AG10803 (cell line): ENCODE data around the gene TOE1.

Source experiments
- DNase-seq: peaks from one replicate; pipeline ENCODE4 v3.0.0; 2010; ENCODE audit warnings: low read depth
- H3K4me3 ChIP-seq: 2 replicates; pipeline ENCODE4 v1.5.1; 2011; ENCODE audit warnings: mild to moderate bottlenecking, low read length, control low read depth
- TF ChIP-seq, protein P1 (sequence below): conservative IDR thresholded peaks from 2 replicates; pipeline ENCODE4 v1.5.1; 2011; ENCODE audit warnings: mild to moderate bottlenecking, low read length, control low read depth, inconsistent platforms

TOE1 gene

GRCh38 chr1:45355683-45356082, 15.7 kb downstream of the TOE1 start:
- H3K4me3 ChIP-seq = no peak overlapping the region
- TF ChIP-seq, protein P1, sequence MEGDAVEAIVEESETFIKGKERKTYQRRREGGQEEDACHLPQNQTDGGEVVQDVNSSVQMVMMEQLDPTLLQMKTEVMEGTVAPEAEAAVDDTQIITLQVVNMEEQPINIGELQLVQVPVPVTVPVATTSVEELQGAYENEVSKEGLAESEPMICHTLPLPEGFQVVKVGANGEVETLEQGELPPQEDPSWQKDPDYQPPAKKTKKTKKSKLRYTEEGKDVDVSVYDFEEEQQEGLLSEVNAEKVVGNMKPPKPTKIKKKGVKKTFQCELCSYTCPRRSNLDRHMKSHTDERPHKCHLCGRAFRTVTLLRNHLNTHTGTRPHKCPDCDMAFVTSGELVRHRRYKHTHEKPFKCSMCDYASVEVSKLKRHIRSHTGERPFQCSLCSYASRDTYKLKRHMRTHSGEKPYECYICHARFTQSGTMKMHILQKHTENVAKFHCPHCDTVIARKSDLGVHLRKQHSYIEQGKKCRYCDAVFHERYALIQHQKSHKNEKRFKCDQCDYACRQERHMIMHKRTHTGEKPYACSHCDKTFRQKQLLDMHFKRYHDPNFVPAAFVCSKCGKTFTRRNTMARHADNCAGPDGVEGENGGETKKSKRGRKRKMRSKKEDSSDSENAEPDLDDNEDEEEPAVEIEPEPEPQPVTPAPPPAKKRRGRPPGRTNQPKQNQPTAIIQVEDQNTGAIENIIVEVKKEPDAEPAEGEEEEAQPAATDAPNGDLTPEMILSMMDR = no peak
- no peak for DNase-seq

- no peak overlapping the region for H3K4me3 ChIP-seq
- TF ChIP-seq, protein P1 = no peak
- no peak for DNase-seq
Measured at GRCh38 chr1:45356186-45356585, 16.2 kb downstream of the TOE1 start.

GRCh38 chr1:45359882-45360513, 20.0 kb downstream of the TOE1 start:
- H3K4me3 ChIP-seq = no peak overlapping the region
- TF ChIP-seq, protein P1 = peak; percentile 69
- peak; percentile 71 for DNase-seq

DNA sequence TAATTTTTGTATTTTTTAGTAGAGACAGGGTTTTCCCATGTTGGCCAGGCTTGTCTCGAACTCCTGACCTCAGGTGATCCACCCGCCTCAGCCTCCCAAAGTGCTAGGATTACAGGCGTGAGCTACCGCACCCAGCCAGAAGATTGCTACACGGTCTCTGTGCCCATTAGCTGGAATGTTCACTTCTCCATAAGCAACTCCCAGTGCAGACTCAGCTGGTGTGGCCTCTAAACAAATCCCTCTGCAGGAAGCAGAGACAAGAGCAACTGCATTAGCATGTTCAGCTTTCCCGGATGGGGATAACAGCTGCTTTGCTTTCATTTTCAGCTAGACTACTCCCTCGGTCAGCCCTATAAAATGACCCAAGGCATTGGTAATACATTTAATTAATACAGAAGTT, 21.0 kb downstream of the TOE1 start:
- peak overlapping the region; percentile 13; the same call in 1 of the 2 replicates for H3K4me3 ChIP-seq
- peak; percentile 81 for DNase-seq
- TF ChIP-seq, protein P1 = peak; percentile 30

DNA sequence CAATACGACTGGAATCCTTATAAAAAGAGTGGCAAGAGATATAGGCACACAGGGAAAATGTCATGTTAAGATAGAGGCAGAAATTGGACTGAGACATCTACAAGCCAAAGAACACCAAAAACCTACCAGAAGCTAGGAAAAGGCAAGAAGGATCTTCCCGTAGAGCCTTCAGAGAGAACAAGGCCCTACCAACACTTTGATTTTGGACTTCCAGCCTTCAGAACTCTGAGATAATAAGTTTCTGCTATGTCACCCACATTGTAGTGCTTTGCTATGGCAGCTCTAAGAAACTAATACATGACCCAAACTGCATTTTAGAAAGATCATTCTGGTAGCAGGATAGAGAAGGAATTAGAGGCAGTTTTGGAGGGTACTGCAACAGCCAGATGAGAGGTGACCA, 24.3 kb downstream of the TOE1 start:
- H3K4me3 ChIP-seq = no peak overlapping the region
- TF ChIP-seq, protein P1 = no peak

GRCh38 chr1:45365051-45365450, 25.1 kb downstream of the TOE1 start:
- TF ChIP-seq, protein P1 = no peak

More for the DNA sequence above, 24.3 kb downstream of the TOE1 start:
- no peak for DNase-seq

DNA sequence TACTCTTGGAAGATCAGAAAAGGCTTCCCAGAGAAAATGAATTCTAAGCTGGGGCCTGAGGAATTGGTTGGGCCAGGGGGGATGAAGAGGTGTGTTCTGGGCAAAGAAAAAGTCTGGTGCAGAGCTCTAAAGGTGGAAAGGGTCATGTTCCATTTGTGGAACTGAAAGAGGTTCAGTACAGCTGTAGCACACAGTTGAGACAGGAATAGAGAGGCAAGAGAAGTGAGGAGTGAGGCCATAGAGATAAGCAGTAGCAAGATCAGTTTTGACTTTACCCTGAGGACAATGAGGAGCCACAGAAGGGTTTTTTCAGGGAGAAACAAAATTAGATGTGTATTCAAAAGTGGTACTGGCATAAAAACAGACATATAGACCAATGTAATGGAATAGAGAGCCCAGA, 30.6 kb downstream of the TOE1 start:
- no peak for DNase-seq
- H3K4me3 ChIP-seq = no peak overlapping the region
- TF ChIP-seq, protein P1 = no peak

More at GRCh38 chr1:45365051-45365450, 25.1 kb downstream of the TOE1 start:
- DNase-seq = no peak
- H3K4me3 ChIP-seq = no peak overlapping the region
